ENCODE data around the gene BCO1.

BCO1 gene

GRCh38 chr16:81277541-81278080 is 39.1 kb downstream of the BCO1 start:
- DNase-seq: no peak

DNA sequence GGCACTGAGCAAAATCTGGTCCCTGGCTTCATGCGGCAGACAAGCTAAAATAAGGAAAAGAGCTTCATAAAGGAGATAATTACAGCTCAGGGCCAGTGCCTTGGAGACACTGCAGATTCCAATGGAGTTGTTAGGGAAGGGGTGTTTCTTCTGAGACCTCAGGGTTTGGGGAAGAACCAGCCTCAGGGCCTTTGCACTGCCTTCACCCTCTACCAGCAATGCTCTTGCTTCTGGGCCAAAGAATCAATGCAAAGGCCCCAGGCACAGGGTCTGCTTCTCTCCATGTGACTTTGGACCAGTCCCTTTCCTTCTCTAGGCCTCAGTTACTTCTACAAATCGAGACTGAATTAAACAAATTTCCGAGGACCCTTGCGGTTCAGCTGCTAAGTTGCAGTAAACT is 40.0 kb downstream of the BCO1 start:
- no peak for DNase-seq

- no peak for DNase-seq
These were observed 40.9 kb downstream of the BCO1 start for GRCh38 chr16:81279392-81279791.

- no peak for DNase-seq
These were observed 41.9 kb downstream of the BCO1 start for GRCh38 chr16:81280393-81280792.

DNA sequence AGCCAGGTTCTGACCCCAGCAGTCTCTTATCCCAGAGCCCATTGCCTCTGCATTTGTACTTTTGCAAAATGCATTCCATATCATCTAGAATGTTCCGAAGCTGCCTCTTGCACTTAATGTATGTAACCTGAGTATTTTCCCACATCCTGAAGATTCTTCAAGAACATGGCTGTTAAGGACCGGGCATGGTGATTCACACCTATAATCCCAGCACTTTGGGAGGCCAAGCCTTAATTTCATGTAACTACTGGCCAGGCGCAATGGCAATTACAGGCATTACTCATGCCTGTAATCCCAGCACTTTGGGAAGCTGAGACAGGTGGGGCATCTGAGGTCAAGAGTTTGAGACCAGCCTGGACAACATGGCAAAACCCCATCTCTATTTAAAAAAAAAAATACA is 44.6 kb downstream of the BCO1 start:
- DNase-seq: no peak

DNA sequence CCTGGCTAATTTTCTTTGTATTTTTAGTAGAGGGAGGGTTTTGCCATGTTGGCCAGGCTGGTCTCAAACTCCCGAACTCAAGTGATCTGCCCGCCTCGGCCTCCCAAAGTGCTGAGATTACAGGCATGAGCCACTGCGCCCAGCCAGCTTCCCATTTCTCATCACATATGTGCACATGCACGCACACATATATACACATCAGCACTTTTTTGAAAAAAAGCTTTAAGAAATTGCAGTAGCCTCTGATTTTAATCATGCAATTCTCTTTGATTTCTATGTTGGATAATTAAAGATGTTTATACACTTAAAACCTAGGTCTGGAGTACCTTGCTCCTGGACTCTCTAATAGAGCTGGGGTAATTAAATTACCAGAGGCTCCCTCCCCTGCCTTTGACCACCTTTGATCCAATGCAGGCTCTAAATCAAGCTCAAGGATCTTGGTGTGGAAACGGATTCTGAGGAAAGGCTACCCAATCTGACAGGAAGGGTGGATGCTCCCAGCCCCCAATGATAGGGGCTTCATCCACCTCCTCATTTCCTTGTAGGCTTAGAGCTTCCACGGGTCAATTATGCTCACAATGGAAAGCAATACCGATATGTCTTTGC is 46.6 kb downstream of the BCO1 start:
- DNase-seq: no peak

DNA sequence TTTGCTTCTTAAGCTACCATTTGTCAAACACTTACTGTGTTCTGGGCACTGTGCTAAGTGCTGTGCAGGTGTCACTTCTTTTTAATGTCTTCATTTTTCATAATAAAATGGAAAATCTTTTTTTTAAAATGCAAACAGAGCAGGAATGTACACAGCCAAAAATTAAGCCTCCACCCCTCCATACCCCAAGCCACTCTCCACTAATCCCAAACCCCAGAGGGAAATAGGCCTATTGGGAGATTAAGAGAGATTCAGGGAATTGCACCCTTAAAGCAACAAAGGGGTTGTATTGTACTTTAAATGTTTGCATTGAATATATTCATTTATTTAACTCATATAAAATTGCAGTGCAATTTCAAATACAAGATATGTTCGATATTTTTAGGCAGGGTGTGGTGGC is 47.7 kb downstream of the BCO1 start:
- no peak for DNase-seq

GRCh38 chr16:81291117-81291516 is 52.6 kb downstream of the BCO1 start:
- DNase-seq: no peak

GRCh38 chr16:81292936-81293335 is 54.4 kb downstream of the BCO1 start:
- no peak for DNase-seq

DNA sequence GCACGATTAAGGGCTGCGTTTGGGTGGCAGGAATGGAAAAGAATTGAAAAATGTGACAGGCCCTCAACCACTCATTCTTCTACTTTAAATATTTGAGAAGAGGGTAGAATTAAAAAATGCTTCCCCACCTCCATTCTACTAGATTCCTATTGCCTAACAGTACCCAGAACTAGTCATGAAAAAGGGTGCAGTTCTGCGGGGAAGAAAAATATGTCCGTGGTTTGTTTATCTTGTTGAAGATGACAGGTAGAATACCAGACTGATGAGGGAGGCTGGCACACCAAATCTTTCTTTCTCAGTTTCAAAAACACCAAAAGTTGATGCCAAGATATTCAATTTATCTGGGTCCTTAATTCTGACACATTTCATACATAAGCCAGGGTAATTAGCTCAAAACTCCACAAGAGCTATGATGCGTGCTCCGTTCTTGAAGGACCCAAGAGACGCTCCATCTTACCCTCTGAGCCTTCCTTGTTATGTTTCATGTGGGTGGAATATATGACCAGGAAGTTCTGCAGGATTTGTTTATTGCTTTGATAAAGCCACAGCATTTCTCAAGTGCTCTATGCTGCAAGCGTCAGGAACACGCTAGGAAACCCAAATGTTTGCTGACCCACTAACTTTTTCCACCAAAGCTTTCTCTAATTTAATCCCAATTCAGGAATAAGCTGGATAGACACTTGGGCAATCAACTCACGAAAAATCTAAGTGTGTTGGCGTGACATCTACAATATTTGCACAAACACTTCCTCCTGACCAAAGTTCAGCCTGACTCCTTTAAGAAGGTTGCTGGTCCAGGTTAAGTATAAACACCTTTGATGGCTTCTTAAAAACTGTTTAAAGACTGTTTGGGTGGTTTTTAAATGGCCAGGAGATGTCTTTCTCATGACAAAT is 55.7 kb downstream of the BCO1 start:
- DNase-seq: no peak

DNA sequence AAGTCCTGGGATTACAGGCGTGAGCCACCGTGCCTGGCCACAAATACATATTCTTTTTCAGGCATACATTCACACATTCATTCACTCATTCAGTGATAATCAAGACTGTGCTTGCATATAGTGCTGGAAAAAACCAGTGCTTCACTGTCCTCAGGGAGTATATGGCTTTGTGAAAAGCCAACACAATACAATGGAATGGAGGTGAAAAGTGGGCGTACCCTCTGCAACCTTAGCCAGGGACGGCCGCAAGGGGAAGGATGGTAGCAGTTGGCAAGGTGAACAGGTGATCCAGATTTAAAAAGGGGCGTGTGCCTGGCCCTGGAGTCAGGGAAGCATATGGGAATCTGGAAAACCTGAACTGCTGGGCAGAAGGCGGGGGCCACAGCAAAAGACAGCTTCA is 58.1 kb downstream of the BCO1 start:
- DNase-seq: no peak

- DNase-seq: no peak
These were observed 69.3 kb downstream of the BCO1 start for GRCh38 chr16:81307770-81308169.

GRCh38 chr16:81310045-81310644 is 71.7 kb downstream of the BCO1 start:
- DNase-seq: peak; percentile 41

- no peak for DNase-seq
These were observed 73.3 kb downstream of the BCO1 start for GRCh38 chr16:81311762-81312161.

DNA sequence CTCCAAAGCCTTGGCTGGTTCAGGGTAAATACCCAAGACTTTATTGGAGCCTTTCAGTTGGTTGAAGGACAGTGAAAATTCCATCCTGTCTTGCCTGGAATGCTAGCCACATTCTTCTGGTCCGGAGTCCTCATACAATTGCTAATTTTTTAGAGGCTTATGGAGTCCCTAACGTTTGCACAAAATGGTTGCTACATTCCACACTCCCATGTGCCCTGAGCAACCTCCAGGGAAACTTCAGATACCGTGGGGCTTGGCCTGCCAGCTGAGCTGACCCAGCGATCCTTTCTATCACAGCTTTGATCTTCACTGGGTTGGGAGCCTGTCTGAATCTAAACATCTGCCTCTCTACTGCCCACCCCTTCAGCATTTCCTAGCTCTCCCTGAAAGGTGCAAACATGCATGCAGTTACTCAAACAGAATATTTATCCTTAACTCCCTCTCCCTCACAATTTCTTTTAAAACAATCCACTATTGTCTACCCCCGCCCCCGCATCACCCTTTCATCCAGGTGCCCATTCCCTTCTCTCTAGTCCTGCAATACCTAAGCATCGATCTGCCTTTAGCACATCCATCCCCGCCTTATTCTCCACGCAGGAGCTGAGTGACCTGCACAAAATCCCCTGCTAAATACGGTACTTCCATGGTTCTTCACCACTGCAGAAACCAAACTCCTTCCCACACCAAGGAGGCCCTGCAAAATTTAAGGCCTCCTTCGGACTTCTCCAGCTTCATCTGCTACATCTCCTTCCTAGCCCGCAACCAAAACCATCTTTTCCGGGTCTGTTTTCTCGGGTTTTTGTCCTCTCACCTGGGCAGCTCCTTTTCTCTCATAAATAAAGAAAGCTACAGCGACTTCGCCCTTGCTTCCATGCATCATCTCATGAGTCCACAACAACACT is 75.5 kb downstream of the BCO1 start:
- DNase-seq: peak; percentile 6

GRCh38 chr16:81314603-81315270 is 76.2 kb downstream of the BCO1 start, which contains the start of gene GAN:
Gene GAN (plus strand): TSS chr16:81314962. CDS start chr16:81315114, 152 bp downstream.
- peak; percentile 94 for DNase-seq

- DNase-seq: peak; percentile 47
These were observed 77.0 kb downstream of the BCO1 start for GRCh38 chr16:81315271-81316175.

DNA sequence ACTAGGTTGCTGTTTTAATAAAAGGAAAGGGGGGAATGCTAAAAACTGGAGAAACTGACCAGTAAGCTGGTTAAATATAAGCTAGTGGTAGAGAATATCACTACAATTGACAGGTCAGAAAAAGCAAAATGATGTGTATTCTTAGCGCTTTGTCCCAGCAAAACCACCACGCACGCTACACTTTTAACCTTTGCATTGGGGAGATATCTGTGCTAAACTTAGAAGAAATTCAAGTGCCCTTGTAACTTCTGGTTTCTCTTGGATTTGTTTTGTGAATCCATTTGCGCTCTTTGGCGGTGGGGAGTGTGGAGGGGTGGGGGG is 77.6 kb downstream of the BCO1 start:
- DNase-seq: no peak

- DNase-seq: no peak
These were observed 80.2 kb downstream of the BCO1 start for GRCh38 chr16:81318711-81319110.

DNA sequence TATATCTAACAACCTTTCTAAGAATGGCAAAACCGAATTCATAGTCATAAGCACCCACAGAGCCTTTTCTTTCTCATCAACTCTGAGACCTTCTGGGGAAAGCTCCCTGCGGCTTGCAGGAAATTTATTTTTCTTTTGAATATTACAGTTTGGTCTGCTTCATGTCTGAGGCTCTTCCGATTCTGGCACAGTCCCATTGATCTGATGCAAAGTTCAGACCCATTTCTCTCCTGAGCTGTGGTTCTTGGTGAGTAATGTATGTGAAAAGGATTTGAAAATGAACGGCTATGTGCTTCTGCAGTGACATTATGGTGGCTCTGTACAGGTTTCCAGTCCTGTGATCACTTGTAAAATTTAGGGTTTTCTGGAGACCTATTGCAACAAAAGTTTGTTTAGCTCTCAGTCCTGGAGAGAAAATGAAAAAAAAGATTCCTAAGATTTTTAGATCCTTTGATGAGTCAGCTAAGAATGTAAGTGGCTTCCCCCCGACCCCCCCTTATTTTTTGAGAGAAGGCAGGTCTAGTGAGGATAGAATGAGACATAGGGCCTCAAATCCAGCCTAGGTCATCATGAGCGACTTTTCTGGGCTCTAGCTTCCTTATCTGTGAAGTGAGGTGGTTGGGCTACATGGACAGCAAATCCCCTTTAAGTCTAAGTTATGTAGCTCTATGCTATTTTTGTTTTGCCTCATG is 80.9 kb downstream of the BCO1 start:
- DNase-seq: no peak

Measured in stimulated activated CD4-positive, alpha-beta T cell treated with anti-CD3 and anti-CD28 coated beads, Interleukin-4, amount 100 ng/mL, for 24 hours (primary cell).